ENCODE data around the gene KIAA1328. TPM values are rescaled to one million over a fixed set of nuclear protein-coding genes. Genes with fewer than 3 reads are reported as not detected.

Gene KIAA1328
- total RNA-seq, 3 donors from 2014 or later, result 17.4 to 36.1 (median 25.6) TPM

GRCh38 chr18:37175727-37176620 lies 347.0 kb downstream of the KIAA1328 start:
- no peak for TF ChIP-seq CTCF (IDR thresholded peaks at IDR 0.05)
- no peak for TF ChIP-seq POLR2AphosphoS5 (IDR thresholded peaks at IDR 0.05)
- TF ChIP-seq POLR2A (IDR thresholded peaks at IDR 0.05), result no peak
- Histone ChIP-seq H3K27me3 (no peaks in the 10 kb centered on the region), H3K4me3 (no peak overlapping the region), H3K27ac (no peak overlapping the region), H3K9me3 (no peaks in the 10 kb centered on the region), H3K4me1 (no peaks in the 10 kb centered on the region), H3K36me3 (no peaks in the 10 kb centered on the region)
- no peak for DNase-seq (ENCODE audit: low spot score in 2 of 2)
- intact Hi-C loops (cut with DNase I; ENCODE audit: low total_unique reads), result no loop called here

- no peaks in the 10 kb centered on the region for H3K4me1 ChIP-seq
- no peak overlapping the region for H3K27ac ChIP-seq
- no peaks in the 10 kb centered on the region for H3K36me3 ChIP-seq
- TF ChIP-seq CTCF (IDR thresholded peaks at IDR 0.05), result no peak
- no peak for TF ChIP-seq POLR2A (IDR thresholded peaks at IDR 0.05)
- no peak for TF ChIP-seq POLR2AphosphoS5 (IDR thresholded peaks at IDR 0.05)
- H3K9me3 ChIP-seq, result no peaks in the 10 kb centered on the region
- no peak for DNase-seq (ENCODE audit: low spot score in 2 of 2)
- no peaks in the 10 kb centered on the region for H3K27me3 ChIP-seq
- H3K4me3 ChIP-seq, result no peak overlapping the region
- intact Hi-C loops (cut with DNase I; ENCODE audit: low total_unique reads), result no loop called here
Observed at GRCh38 chr18:37176621-37176934, 347.7 kb downstream of the KIAA1328 start.

GRCh38 chr18:37179384-37179783 lies 350.5 kb downstream of the KIAA1328 start:
- no peaks in the 10 kb centered on the region for H3K4me1 ChIP-seq
- H3K4me3 ChIP-seq, result no peak overlapping the region
- TF ChIP-seq POLR2A (IDR thresholded peaks at IDR 0.05), result no peak
- no peak for TF ChIP-seq CTCF (IDR thresholded peaks at IDR 0.05)
- no peak for TF ChIP-seq POLR2AphosphoS5 (IDR thresholded peaks at IDR 0.05)
- DNase-seq (ENCODE audit: low spot score in 2 of 2), result no peak
- no peak overlapping the region for H3K27ac ChIP-seq
- H3K36me3 ChIP-seq, result no peaks in the 10 kb centered on the region
- no peaks in the 10 kb centered on the region for H3K27me3 ChIP-seq
- H3K9me3 ChIP-seq, result no peaks in the 10 kb centered on the region
- intact Hi-C loops (cut with DNase I; ENCODE audit: low total_unique reads), result no loop called here

- H3K4me3 ChIP-seq, result no peak overlapping the region
- H3K36me3 ChIP-seq, result no peaks in the 10 kb centered on the region
- no peaks in the 10 kb centered on the region for H3K9me3 ChIP-seq
- H3K4me1 ChIP-seq, result no peaks in the 10 kb centered on the region
- DNase-seq (ENCODE audit: low spot score in 2 of 2), result no peak
- TF ChIP-seq CTCF (IDR thresholded peaks at IDR 0.05) (no peak), POLR2A (IDR thresholded peaks at IDR 0.05) (no peak), POLR2AphosphoS5 (IDR thresholded peaks at IDR 0.05) (no peak)
- H3K27ac ChIP-seq, result no peak overlapping the region
- no peaks in the 10 kb centered on the region for H3K27me3 ChIP-seq
- intact Hi-C loops (cut with DNase I; ENCODE audit: low total_unique reads), result no loop called here
Observed at GRCh38 chr18:37180086-37180485, 351.2 kb downstream of the KIAA1328 start.

- intact Hi-C loops (cut with DNase I; ENCODE audit: low total_unique reads), result no loop called here
- Histone ChIP-seq H3K4me1 (no peaks in the 10 kb centered on the region), H3K4me3 (no peak overlapping the region), H3K9me3 (no peaks in the 10 kb centered on the region), H3K27me3 (no peaks in the 10 kb centered on the region), H3K36me3 (no peaks in the 10 kb centered on the region), H3K27ac (no peak overlapping the region)
- TF ChIP-seq POLR2AphosphoS5 (IDR thresholded peaks at IDR 0.05) (no peak), CTCF (IDR thresholded peaks at IDR 0.05) (no peak), POLR2A (IDR thresholded peaks at IDR 0.05) (no peak)
- no peak for DNase-seq (ENCODE audit: low spot score in 2 of 2)
Observed at GRCh38 chr18:37182340-37183135, 353.6 kb downstream of the KIAA1328 start.
